Measurements from ENCODE around the gene ATOSA.
A peak's percentile ranks its signal among the peaks of the same experiment; 100 is the strongest.

The ATOSA gene

DNA sequence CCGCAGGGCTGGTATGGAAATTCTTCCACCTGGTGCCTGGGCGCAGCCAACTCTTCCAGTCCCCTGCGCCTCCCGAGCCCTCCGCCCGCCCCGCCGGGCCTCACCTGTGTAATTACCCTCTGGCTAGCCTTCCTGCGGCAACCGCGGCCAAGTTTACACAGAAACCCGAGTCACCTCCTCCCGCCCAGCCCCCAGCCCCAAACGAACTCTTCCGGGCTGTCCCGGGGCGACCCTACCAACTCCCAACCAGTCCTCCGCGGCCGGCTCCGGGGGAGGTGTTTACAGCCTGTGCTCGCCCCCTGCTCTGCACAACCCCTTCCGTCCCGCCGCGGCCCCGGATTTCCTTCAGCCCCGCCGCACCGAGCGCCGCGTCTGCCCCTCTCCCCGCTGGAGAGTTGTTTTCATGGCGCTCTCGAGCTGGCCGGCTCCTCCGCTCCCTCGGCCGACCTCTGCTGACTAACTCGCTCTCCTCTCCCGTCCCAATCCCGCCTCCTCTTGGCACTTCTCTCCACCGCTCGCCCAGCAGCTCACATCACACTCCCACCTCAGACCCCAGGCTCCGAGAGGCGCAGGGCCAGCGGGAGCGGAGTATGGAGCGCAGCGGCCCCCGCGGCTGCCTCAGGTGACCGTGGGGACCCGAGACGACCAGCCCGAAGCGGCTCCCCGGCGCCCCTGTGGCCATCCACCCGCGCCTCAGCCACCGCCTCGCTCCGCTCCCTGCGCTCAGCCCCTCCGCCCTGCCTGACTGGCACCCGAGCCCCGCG lies 538 bp downstream of the ATOSA start:
- Mint-ChIP-seq H3K27me3 (no peaks in the 10 kb centered on the region), H3K36me3 (ENCODE audit: insufficient read depth) (peaks cover 44% of the 10 kb centered on the region), H3K4me1 (ENCODE audit: low read depth in 2 of 2) (peaks cover 23 to 46% of the 10 kb centered on the region in 2 donors), H3K4me3 (peak overlapping the region; percentile 89 to 96), H3K9me3 (no peaks in the 10 kb centered on the region), H3K27ac (peak overlapping the region; percentile 98 to 99)
- DNase-seq (peak; percentile 61 to 63 (median 63)), ATAC-seq (replicated peaks) (peak; percentile 58)

DNA sequence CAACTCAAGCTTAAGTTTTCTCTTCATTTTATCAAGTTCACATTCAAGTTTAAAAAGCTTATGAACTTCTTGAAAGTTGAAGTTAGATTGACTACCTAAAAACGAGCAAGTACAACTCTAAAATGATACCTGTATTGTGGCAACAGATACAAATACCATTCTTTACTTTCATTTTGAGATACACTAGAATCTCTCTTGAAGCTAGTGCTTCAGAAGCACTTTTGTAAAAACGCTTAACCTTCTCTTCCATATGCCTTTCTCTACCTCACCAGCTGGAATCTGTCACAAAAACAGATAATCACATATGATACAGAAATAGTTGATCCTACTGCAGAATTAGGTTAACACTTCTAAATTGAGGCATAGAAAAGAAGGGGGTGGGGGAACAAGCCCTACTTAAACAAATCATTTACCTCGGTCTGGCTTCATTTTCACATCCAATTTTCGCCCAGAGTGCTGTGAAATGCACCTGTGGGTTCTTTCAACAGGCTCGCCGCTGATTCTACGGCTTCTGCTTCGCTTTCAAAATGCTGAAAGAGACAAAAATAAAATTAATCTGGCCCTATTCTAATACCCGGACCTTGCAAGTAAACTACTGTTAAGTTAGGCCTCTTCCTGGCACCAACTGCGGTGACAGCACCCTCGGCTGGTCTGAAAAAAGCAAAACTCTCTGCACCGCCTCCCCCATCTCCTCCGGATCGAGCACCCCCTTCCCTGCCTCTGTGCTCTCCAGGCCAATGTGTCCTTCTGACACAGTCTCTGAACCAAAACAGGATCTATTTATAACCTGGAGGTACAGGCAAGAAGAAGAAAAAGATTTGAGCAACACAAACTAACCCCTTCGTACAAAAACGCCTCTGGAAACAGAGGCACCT lies 1.4 kb downstream of the ATOSA start:
- peak overlapping the region; percentile 89 to 96 for H3K4me3 Mint-ChIP-seq
- peak; percentile 42 to 55 (median 43) for DNase-seq

GRCh38 chr15:52674831-52675230 lies 4.4 kb downstream of the ATOSA start:
- H3K4me3 Mint-ChIP-seq, result peak overlapping the region in 1 of 2 donors; percentile 66
- DNase-seq (no peak), ATAC-seq (replicated peaks) (no peak)
- H3K27me3 Mint-ChIP-seq, result no peaks in the 10 kb centered on the region
- no peak overlapping the region for H3K27ac Mint-ChIP-seq
- no peaks in the 10 kb centered on the region for H3K9me3 Mint-ChIP-seq
- H3K4me1 Mint-ChIP-seq (ENCODE audit: low read depth in 2 of 2), result peaks cover 32 to 41% of the 10 kb centered on the region in 2 donors
- peaks cover 80% of the 10 kb centered on the region for H3K36me3 Mint-ChIP-seq (ENCODE audit: insufficient read depth)

More for the DNA sequence above, 1.4 kb downstream of the ATOSA start:
- Mint-ChIP-seq H3K27me3 (no peaks in the 10 kb centered on the region), H3K36me3 (ENCODE audit: insufficient read depth) (peaks cover 52% of the 10 kb centered on the region), H3K4me1 (ENCODE audit: low read depth in 2 of 2) (peaks cover 27 to 45% of the 10 kb centered on the region in 2 donors), H3K9me3 (no peaks in the 10 kb centered on the region), H3K27ac (peak overlapping the region; percentile 98 to 99)
- ATAC-seq (replicated peaks), result peak; percentile 41

DNA sequence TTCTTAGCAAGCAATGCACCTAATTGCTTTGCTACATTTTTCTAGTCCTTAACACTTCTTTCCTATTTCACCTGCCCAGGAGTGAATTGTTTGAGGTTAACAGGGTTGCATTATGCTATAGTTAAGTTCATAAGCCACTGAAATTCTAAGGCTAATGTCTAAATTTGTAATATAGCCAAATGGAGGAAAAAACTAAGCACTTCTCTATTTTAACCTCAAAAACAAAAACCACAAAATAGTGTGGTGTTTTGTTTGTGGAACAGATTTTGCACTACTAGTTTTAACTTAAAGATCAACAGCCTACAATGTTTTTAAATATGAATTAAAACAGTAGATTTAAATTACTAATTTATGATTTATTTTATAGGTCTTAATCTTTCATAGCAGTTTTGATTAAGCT lies 5.5 kb downstream of the ATOSA start:
- Mint-ChIP-seq H3K4me3 (peak overlapping the region; percentile 3 to 17), H3K27me3 (no peaks in the 10 kb centered on the region), H3K36me3 (ENCODE audit: insufficient read depth) (peaks cover 83% of the 10 kb centered on the region), H3K4me1 (ENCODE audit: low read depth in 2 of 2) (peaks cover 28 to 42% of the 10 kb centered on the region in 2 donors), H3K9me3 (no peaks in the 10 kb centered on the region), H3K27ac (no peak overlapping the region)
- DNase-seq (no peak), ATAC-seq (replicated peaks) (no peak)

DNA sequence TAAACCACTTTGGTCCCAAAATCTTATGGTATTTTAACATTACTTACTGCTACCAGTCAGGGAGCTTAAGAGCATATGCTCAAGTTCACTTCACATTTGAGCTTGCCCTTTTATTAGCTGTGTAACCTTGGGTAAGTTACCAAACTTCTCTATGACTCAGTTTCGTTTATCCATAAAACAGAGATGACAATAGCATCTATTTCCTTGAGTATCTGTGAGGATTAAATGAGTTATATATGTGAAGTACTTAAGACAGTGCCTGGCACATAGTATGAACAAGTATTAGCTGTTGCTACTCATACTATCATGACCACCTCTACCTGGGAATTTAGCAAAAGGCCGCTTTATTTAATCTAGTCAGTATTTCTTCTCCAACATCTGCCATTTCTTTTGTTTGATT lies 5.9 kb downstream of the ATOSA start:
- Mint-ChIP-seq H3K4me1 (ENCODE audit: low read depth in 2 of 2) (peaks cover 28 to 42% of the 10 kb centered on the region in 2 donors), H3K9me3 (no peaks in the 10 kb centered on the region), H3K27ac (peak overlapping the region in 1 of 2 donors; percentile 32), H3K4me3 (peak overlapping the region; percentile 3 to 17), H3K36me3 (ENCODE audit: insufficient read depth) (peaks cover 81% of the 10 kb centered on the region), H3K27me3 (no peaks in the 10 kb centered on the region)
- DNase-seq, result no peak
- no peak for ATAC-seq (replicated peaks)

GRCh38 chr15:52672661-52673060 lies 6.5 kb downstream of the ATOSA start:
- Mint-ChIP-seq H3K9me3 (no peaks in the 10 kb centered on the region), H3K27me3 (no peaks in the 10 kb centered on the region), H3K36me3 (ENCODE audit: insufficient read depth) (peaks cover 81% of the 10 kb centered on the region), H3K4me1 (ENCODE audit: low read depth in 2 of 2) (peaks cover 29 to 40% of the 10 kb centered on the region in 2 donors), H3K4me3 (no peak overlapping the region), H3K27ac (peak overlapping the region in 1 of 2 donors; percentile 32)
- no peak for DNase-seq
- ATAC-seq (replicated peaks), result no peak

DNA sequence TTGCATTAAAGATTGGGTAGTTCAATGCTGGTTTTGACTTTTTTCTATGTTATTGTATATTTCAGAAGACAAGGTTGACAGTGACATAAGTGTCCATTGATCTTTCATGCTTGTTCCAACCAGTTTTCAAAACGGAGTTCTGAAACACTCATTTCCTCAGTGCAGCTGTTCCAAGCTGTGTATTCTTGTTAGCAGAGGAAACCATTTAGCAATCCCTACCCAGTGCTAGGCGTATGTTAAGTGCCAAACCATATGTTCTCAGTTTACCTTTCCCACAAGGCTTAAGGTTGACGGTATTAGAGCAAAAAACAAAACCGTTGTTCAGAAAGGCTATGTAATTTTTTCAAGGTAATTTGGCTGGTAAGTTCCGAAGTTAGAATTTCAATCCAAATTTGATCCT lies 9.1 kb downstream of the ATOSA start:
- no peak for ATAC-seq (replicated peaks)
- no peak overlapping the region for H3K4me3 Mint-ChIP-seq
- H3K4me1 Mint-ChIP-seq (ENCODE audit: low read depth in 2 of 2), result peaks cover 28 to 37% of the 10 kb centered on the region in 2 donors
- no peaks in the 10 kb centered on the region for H3K9me3 Mint-ChIP-seq
- H3K27me3 Mint-ChIP-seq, result no peaks in the 10 kb centered on the region
- peaks cover 87% of the 10 kb centered on the region for H3K36me3 Mint-ChIP-seq (ENCODE audit: insufficient read depth)
- no peak overlapping the region for H3K27ac Mint-ChIP-seq
- DNase-seq, result no peak

GRCh38 chr15:52668133-52668532 lies 11.1 kb downstream of the ATOSA start:
- H3K27ac Mint-ChIP-seq, result no peak overlapping the region
- H3K4me3 Mint-ChIP-seq, result no peak overlapping the region
- H3K36me3 Mint-ChIP-seq (ENCODE audit: insufficient read depth), result peaks cover 90% of the 10 kb centered on the region
- H3K4me1 Mint-ChIP-seq (ENCODE audit: low read depth in 2 of 2), result peaks cover 24 to 37% of the 10 kb centered on the region in 2 donors
- DNase-seq (no peak), ATAC-seq (replicated peaks) (no peak)
- no peaks in the 10 kb centered on the region for H3K9me3 Mint-ChIP-seq
- no peaks in the 10 kb centered on the region for H3K27me3 Mint-ChIP-seq

GRCh38 chr15:52667597-52667996 lies 11.6 kb downstream of the ATOSA start:
- Mint-ChIP-seq H3K4me1 (ENCODE audit: low read depth in 2 of 2) (peaks cover 22 to 38% of the 10 kb centered on the region in 2 donors), H3K4me3 (no peak overlapping the region), H3K36me3 (ENCODE audit: insufficient read depth) (peaks cover 90% of the 10 kb centered on the region), H3K27ac (no peak overlapping the region), H3K27me3 (no peaks in the 10 kb centered on the region), H3K9me3 (no peaks in the 10 kb centered on the region)
- no peak for ATAC-seq (replicated peaks)
- DNase-seq, result no peak

DNA sequence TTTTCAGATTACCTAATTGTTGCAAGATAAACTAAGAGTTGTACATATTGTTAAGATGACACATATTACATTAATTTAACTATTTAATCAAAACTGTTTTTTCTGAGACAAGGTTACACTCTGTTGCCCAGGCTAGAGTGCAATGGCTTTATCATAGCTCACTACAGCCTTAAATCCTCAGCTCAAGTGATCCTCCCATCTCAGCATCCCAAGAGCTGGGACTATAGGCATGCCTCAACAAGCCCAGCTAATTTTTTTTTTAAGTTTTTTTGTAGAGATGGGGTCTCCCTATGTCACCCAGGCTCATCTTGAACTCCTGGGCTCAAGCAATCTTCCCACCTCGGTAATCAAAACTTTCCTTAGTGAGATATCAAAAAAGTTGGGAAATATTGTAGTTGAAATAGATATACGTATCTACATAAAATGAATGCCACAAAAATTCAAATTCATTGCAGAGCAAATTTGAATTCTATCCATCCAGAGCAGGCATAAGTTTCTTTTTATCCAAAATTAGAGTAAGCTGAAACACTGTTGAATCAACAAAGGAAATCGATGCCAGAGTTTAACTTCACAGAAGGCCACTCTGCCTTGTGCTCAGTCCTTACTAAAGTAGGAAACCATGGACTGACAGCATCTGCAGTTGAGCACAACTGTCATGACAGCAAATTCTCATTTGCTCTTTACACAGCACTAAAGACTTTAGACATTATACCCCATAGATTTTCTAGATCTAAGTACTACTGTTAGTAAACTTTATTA lies 15.5 kb downstream of the ATOSA start:
- Mint-ChIP-seq H3K27me3 (no peaks in the 10 kb centered on the region), H3K4me1 (ENCODE audit: low read depth in 2 of 2) (peaks cover 22 to 52% of the 10 kb centered on the region in 2 donors), H3K4me3 (no peak overlapping the region), H3K9me3 (no peaks in the 10 kb centered on the region), H3K27ac (no peak overlapping the region), H3K36me3 (ENCODE audit: insufficient read depth) (peaks cover 88% of the 10 kb centered on the region)
- ATAC-seq (replicated peaks), result no peak
- DNase-seq, result no peak

DNA sequence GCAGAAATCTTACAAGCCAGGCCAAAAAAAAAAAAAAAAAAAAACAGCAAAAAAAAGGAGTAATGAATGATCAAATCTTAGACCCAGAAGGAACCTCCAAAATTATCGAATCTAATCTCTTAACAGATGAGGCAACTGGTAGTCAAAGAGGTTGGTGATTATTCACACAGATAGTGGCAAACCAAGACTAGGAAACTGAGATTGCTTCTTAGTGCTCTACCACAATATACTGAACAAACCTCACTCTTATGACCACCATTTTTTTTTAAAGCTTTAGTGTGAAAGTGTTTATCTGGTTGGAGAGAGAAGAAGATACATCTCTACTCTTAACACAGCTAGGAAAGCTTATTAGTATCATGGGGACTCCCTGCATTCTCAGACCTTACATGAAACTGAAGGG lies 17.3 kb downstream of the ATOSA start:
- Mint-ChIP-seq H3K4me1 (ENCODE audit: low read depth in 2 of 2) (peaks cover 15 to 48% of the 10 kb centered on the region in 2 donors), H3K27ac (no peak overlapping the region), H3K4me3 (no peak overlapping the region), H3K9me3 (no peaks in the 10 kb centered on the region), H3K36me3 (ENCODE audit: insufficient read depth) (peaks cover 87% of the 10 kb centered on the region), H3K27me3 (no peaks in the 10 kb centered on the region)
- ATAC-seq (replicated peaks) (peak; percentile 31), DNase-seq (no peak)

DNA sequence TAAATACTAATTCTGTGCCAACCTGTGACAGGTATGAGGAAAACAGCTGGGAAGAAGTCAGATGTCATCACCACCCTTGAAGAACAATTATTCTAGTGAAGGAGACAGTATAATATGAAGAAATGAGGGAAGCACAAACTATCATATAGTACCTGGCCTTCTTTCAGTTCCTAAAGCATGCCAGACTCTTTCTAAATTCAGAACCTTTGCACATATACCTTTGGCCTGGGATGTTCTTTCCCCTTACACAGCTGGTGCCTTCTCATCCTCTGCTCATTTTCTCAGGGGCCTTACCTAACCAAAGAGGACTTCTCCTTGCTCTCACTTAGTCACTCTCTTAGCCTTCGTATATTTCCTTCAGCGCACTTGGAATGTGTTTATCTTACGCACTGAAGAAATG lies 19.0 kb downstream of the ATOSA start:
- Mint-ChIP-seq H3K4me3 (no peak overlapping the region), H3K36me3 (ENCODE audit: insufficient read depth) (peaks cover 76% of the 10 kb centered on the region), H3K4me1 (ENCODE audit: low read depth in 2 of 2) (peaks cover 12 to 47% of the 10 kb centered on the region in 2 donors), H3K27ac (no peak overlapping the region), H3K27me3 (no peaks in the 10 kb centered on the region), H3K9me3 (no peaks in the 10 kb centered on the region)
- DNase-seq (no peak), ATAC-seq (replicated peaks) (no peak)

DNA sequence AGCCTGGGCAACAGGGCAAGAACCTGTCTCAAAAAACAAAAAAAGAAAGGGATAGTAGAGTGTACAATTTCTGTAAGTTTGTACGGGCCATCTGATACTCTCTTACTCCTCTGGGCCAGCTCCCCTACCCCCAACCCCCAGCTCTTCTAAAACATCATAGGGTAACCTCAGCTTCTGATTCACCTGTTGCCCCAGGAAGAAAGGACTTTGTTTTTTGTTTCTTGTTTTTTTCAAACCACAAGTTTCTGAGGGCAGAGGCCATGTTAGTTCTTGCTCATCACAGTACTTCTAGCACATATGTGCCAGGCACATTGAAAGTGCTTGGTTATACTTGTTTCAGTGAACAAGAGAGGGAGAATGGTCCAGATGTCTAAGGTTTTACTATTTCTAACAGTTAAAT lies 20.2 kb downstream of the ATOSA start:
- Mint-ChIP-seq H3K4me3 (peak overlapping the region in 1 of 2 donors; percentile 34), H3K36me3 (ENCODE audit: insufficient read depth) (peaks cover 75% of the 10 kb centered on the region), H3K27ac (peak overlapping the region; percentile 52 to 65), H3K27me3 (no peaks in the 10 kb centered on the region), H3K9me3 (no peaks in the 10 kb centered on the region), H3K4me1 (ENCODE audit: low read depth in 2 of 2) (peaks cover 12 to 50% of the 10 kb centered on the region in 2 donors)
- DNase-seq (peak in 1 of 3 experiments; percentile 3), ATAC-seq (replicated peaks) (peak; percentile 75)

Data from effector memory CD8-positive, alpha-beta T cell (primary cell).